Prostate gland (tissue), 2 donors: Measurements from ENCODE around the gene GPR137B.

Experiments used
- POLR2A ChIP-seq: fragments of 450-650 bp; IDR thresholded peaks from one replicate; pipeline ENCODE4 v1.6.1; 2016; ENCODE audit warnings: antibody characterized with exemption, mild to moderate bottlenecking
- TF ChIP-seq, protein P1 (sequence below), 4 experiments: fragments of 200-600 bp in 2 of 4; fragments of 450-650 bp in 2 of 4; sonication (generic) in 2 of 4; IDR thresholded peaks; 1 replicate in 3 of 4; 2 replicates in 1 of 4; pipeline ENCODE4 v1.5.1; 2016 to 2019; ENCODE audit warnings: antibody characterized with exemption in 4 of 4, mild to moderate bottlenecking in 2 of 4, moderate library complexity in 2 of 4

DNA sequence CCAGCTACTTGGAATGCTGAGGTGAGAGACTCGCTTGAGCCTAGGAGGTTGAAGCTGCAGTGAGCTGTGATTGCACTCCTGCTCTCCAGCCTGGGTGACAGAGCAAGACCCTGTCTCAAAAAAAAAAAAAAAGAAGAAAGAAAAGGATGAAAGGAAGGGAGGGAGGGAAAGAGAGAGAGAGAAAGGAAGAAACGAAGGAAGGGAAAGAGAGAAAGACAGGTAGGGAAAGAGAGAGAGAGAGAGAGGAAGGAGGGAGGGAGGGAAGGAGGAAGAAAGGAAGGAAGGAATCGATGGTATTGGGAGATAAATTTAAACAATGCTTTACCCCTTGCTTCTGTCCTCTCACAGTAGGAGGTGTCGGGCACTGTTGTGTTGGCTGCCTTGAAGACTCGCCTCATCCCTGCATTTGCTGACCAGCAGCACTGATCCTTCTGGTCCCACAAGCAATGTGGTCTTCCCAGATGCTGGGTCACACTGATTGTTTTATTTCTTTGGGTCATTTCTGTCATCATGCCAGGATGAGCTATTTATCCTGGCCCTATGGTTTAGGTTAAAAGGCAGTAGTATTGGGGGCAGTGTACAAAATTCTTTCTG is 30.9 kb downstream of the GPR137B start:
- TF ChIP-seq, protein P1, sequence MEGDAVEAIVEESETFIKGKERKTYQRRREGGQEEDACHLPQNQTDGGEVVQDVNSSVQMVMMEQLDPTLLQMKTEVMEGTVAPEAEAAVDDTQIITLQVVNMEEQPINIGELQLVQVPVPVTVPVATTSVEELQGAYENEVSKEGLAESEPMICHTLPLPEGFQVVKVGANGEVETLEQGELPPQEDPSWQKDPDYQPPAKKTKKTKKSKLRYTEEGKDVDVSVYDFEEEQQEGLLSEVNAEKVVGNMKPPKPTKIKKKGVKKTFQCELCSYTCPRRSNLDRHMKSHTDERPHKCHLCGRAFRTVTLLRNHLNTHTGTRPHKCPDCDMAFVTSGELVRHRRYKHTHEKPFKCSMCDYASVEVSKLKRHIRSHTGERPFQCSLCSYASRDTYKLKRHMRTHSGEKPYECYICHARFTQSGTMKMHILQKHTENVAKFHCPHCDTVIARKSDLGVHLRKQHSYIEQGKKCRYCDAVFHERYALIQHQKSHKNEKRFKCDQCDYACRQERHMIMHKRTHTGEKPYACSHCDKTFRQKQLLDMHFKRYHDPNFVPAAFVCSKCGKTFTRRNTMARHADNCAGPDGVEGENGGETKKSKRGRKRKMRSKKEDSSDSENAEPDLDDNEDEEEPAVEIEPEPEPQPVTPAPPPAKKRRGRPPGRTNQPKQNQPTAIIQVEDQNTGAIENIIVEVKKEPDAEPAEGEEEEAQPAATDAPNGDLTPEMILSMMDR (IDR thresholded peaks at IDR 0.05), result no peak
- no peak for TF ChIP-seq POLR2A
